ENCODE results near the gene HAP1.
"Not testable (repeated sequence)": the region's sequence is repeated elsewhere in the genome, so short reads cannot be mapped to it uniquely, and the experiment has no call there.

The HAP1 gene

DNA sequence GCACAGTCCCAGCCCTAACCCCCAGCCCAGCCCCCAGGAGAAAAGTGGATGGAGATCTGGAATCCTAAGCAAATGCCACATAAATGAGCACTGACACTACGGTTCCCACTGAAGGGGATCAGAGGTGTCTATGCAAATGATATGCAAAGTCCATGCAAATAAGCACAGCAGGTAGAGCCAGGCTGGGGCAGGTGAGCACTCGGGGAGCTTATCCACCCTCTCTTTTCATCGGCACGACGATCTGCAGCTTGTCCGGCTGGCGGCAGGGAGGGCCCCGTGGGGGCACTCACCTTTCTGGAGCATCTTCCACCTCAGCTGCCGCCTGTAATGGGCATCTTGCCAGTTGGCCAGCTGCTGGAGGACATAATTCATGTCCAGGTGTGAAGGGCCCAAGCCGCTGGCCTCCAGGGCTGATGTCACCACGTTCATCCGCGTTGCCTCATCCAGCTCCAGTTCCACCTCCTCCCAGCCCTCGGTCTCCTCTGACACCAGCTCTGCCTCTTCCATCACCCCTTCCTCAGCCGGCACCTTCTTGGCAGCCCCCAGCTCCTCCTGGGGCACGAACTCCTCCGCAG is 9.9 kb downstream of the HAP1 start:
- DNase-seq, result no peak

DNA sequence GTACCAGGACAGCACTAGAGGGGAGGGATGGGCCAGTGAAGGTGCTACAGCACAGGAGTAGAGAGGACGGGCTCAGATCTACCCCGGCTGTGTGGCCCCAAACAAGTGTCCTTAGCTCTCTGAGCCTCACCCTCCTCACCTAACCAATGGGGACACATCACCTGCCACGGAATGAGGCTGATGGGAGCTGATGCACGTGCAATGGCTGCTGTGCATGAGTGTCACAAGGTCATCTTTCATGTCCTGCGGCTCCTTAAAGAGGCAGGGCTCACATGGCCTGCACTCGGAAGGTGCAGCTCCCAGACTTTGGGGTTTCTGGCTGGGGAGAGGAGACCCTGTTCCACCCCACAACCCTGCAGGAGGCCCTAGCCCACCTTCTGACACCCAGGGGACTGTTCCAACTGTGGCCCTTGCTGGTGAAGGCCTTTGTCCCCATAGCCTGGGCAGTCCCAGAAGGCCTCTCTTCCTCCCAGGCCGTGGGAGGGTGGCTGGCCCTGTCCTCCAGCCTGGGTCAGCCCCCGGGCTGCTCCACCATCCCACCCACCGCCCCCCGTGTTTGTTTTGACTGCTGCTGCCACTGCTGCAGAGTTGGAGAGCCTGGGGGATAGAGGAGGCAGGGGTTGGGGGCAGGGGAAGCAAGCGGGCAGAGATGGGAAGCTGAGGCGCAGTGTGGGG is 10.5 kb downstream of the HAP1 start:
- DNase-seq, result no peak

DNA sequence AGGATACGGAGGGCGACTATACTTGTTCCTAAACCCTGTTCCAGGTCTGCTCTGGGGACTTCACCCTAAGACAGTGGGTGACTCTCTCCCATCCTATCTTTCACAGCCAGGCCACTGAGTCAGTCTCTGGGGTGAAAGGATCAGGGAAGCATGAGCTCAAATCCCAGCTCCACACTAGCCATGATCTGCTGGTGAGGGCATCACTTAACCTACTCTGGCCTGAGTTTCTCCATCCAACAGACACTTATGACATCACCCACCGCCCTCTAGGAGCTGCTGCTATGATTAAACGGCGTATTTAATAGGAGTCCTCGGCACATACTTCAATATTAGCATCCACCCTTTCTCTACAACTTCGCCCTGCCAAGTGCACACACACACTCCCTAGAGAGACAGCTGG is 12.2 kb downstream of the HAP1 start:
- DNase-seq, result no peak

DNA sequence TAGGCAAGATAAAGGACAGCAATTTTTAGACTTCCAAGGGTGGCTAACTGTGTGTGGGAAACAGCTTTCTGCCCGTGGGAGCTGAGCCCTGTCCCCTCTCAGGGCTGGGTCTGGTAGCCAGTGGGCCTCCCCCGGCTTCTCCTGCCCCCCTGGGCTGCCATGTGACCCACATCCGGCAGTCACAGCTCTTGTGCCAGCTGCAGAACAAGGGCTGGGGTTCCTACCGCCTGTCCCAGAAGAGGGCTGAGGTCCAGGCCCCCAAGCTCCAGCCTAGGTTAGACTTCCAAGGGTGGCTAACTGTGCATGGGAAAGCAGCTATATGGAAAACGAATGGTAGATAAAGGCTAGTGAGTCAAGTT is 16.2 kb downstream of the HAP1 start:
- no peak for DNase-seq

DNA sequence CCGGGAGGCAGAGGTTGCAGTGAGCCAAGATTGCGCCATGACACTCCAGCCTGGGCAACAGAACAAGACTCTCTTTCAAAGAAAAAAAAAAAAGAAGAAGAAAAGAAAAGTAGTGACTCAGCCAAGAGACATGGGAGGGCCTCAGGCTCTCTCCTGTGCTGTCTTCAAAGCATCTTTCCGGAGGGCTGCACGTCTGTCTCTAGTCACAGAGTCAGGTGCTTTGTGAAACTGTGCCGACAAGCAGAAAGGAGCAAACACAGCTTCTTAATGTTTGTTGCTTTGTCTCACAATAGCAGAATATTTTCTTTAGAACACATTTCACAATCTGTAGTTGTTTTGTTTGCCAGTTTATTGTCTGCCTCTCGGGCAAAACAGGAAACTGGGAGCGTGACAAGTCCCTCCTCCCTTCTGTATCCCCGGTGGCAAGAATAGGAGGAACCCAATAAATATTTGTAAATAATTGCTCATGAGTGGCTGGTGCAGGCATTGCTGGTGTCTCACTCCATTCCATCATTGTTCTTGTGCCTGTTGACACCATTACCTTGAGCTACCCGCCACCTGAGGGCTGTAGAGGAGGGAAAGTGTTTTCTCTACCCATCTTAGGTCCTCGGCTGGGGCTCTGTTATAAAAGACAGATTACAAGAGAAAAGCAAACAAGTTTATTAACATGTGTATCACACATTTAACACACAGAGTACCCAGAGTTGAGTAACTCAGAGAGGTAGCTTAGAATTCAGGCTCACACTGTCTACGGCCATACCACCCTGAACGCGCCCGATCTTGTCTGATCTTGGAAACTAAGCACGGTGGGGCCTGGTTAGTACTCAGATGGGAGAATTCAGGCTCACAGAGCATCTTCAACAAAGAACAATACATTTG is 16.8 kb downstream of the HAP1 start:
- no peak for DNase-seq

DNA sequence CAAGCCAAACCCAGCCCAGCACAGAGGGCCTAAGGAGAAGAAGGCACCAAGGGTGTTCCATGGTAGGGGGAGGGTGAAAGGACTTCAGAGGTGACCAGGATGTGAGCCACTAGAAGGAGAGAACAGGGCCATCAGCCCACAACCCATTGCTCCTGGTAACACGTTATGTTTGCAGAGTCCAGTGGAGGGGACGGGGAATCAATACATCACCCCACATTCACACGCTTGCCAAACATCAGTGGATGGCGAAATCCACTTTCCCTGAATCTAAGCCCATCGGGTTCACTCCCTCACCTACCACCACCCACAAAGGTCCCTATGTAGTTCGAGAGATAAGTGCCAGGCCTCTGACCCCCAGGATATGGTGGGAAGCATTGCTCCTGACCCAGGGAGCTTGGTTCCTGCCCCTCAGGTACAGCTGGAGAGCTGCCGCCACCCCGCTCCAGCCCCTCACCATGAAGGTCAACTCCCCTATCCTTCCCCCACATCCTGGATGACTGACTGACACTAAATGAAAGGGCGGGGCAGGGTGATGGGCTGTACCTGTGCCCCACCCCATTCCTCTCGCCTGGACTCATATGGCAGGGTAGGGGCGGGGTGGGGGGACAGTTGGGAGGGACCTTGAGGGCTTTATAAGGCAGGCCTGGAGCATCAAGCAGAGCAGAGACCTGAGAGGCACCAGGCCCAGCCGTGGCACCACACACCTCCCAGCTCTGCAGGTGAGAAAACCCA is 22.6 kb downstream of the HAP1 start, which contains the start of gene GAST:
Gene GAST (plus strand): TSS at position 663 of the 732 bp plus-strand sequence. CDS start 3,106 bp downstream, outside the sequence.
- DNase-seq, result no peak

DNA sequence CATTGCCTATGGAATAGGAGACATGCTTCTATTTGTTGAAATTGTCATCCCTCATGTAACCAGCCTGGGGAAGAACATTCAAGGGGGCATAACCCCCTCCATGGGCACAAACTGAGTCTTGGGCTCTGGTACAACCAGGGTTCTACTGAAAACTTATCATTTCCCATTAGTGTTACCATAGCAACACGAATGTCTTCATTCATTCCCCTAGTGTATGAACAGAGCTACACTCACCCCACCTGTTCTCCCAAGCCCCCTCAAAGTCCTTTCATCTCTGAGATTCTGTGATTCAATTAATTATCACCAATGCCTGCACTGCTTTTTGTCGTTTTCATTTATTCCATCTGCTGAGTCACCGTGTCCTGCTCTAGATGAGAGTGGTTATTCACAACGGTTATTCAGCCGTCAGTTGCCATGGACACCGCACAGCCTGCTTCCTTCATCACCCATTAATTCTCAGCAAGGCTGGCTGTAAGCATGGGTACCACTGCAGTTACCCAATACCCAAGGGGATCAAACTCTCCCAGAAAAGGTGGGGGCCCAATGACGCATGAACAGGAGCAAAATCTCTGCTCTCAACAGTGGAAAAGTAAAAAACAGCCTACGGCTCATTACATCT is 23.9 kb downstream of the HAP1 start:
- peak; percentile 53 for DNase-seq

DNA sequence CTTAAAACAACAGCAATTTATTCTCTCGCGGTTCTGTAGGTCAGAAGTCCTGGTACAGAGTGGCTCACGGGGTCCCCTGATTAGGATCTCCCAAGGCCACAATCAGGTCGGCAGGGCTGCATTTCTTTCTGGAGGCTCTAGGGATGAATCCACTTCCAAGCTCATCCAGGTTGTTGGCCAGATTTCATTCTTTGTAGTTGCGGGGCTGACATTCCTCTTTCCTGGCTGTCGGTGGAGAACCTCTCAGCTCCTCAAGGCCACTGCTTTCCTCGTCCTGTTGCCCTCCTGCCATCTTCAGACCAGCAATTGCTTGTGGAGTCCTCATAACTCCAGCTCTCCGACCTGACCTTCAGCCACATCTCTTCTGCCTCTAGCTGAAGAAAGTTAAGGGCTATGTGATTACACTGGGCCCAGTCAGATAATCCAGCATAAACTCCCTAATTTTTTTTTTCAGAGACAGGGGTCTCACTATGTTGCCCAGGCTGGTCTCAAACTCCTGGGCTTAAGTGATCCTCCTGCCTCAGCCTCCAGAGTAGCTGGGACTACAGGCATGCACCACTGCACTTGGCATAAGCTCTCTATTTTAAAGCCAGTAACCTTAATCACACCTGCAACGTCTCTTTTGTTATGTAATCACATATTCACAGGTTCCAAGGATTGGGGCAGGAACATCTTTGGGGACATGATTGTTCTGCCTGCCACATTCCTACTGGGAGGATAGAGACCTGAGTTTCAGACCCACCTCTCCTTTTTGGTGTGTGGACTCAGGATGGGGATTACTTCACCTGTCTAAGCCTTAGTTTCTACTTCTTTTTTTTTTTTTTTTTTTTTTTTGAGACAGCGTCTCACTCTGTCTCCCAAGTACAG is 26.4 kb downstream of the HAP1 start:
- DNase-seq, result no peak

DNA sequence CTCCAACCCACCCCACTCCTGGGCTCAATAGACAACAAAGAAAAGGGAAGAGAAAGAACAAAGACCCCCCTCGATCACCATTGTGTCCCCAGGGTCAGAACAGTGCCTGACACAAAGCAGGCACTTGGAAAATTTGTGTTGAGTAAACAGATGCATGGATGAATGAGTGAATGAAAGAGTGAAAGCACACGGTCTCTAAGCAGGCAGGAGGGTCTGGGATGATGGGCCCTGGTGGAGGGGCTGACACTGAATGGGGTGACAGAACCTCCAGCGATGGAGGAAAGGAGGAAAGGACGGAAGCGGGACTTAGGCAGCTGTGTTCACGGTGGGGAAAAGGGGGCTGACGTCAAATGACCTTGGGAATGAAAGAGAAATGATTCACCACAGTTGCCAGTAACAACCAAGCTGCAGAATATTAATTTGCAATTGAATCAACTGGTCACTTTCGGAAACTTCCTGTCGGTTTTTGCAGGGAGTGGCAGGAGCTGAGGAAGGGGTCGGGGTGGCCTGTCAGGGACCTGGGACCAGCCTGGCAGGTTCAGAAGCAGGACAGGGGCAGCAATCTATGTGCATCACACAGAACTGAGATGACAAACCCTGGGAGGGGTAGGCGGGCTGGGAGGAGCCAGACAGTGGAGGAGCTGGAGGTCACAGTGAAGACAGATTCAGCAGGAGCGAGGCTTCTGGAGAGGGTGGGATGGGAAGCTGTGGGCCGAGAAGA is 29.0 kb downstream of the HAP1 start:
- no peak for DNase-seq

DNA sequence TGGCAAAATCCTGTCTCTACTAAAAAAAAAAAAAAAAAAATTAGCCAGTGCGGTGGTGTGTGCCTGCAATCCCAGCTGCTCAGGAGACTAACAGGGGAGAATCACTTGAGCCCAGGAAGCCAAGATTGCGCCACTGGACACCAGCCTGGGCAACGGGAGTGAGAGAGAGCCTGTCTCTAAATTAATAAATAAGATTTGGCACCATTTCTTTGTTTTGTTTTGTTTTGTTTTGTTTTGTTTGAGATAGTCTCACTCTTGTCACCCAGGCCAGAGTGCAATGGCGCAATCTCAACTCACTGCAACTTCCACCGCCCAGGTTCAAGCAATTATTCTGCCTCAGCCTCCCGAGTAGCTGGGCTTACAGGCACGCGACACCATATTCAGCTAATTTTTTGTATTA is 31.7 kb downstream of the HAP1 start:
- DNase-seq, result no peak

DNA sequence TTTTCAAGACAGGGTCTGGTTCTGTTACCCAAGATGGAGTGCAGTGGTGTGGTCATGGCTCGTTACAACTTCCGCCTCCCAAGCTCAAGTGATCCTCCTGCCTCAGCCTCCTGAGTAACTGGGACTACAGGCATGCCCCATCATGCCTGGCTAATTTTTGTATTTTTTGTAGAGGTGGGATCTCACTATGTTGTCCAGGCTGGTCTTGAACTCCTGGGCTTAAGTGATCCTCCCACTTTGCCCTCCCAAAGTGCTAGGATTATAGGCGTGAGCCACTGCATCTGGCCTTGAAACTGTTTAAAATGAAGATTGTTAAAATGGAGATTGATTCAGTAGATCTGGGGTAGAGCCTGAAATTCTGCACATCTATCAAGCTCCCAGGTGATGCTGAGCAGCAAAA is 33.6 kb downstream of the HAP1 start:
- not testable (repeated sequence) for DNase-seq

DNA sequence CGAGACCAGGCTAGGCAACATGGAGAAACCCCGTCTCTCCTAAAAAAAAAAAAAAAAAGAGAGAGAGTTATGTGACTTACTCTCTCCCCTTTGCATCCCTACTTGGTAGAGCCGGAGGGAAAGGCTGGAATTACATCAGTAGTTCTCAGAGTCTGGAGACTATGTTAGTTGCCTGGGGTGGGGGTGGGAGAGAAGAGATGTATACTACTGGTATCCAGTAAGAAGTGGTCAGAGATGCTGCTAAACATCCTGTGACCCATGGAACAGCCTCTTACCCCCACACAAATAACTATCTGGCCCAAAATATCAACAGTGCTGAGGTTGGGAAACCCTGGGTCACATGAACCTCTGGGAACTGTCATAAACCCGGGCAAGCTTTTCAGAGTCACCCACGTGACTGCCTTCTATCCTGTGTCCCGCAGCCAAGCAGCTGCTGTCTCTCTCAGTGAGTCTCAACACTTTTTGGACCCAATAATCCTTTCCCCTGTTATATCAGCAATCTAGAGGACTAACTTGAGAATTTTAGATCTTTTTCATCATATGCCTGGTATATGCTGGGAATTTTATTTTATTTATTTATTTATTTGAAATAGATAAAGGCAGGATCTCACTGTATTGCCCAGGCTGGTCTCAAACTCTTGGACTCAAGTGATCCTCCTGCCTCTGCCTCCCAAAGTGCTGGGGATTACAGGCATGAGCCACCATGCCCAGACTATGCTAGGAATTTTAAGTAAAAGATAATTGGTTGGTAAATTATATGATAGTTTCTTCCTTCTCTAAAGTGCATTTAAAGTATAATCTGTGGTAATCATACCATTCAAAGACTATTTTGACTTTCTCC is 37.1 kb downstream of the HAP1 start:
- no peak for DNase-seq

DNA sequence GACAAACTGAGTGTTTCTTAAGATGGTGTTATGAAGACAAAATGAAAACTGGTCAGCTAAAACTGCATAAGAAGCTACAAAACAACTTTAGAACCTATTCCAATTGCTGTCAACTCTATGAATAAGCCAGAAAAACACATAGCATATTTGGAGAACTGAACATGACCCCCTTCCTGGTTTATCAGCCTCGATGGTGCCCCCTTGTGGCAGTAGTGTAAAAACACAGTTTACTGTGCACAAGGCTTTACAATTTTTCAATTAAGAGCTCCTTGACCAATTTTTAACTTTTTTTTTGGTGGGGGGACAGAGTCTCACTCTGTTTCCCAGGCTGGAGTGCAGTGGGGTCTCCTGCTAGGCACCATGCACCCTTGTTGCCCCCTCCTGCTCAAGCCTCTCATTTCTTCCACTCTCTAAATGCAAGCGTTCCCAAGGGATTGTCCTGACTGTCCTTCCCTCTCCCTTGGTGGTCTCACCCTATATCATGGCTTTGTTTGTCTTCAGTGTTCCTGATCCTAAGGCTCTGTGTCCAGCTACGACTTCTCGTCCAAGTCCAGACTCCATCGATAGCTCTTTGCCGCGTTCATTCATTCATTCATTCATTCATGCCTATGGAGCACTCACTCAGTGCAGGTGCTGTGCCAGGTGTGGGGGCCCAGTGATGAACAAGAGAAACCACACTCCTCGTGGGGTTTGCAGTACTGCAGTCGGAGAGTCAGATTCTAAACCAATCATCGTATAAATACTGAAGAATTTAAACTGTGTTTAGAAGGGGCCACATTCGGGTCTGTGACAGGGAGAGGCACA is 38.3 kb downstream of the HAP1 start:
- peak; percentile 84 for DNase-seq

DNA sequence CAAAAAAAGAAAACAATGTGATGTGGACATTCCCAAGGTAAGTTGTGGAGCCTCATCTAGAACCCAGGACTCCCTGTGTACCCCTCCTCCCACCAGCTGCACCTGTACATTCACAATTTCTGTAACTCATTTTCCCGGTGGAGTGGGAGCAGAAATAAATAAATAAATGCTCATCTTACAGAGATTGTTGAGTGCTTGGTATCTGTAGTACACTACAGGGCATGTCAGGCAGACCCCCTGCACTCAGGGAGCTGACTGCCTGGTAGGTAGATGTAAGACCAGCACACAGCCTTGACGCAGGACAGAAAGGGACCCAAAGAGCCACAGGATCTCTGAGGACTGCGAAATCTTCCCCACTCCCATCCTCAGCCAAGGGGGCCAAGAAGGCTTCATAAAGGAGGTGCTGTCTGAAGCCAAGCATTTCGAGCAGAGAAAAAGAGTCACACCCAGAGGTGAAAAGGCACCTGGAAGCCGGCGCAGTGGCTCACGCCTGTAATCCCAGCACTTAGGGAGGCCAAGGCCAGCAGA is 39.2 kb downstream of the HAP1 start:
- no peak for DNase-seq

DNA sequence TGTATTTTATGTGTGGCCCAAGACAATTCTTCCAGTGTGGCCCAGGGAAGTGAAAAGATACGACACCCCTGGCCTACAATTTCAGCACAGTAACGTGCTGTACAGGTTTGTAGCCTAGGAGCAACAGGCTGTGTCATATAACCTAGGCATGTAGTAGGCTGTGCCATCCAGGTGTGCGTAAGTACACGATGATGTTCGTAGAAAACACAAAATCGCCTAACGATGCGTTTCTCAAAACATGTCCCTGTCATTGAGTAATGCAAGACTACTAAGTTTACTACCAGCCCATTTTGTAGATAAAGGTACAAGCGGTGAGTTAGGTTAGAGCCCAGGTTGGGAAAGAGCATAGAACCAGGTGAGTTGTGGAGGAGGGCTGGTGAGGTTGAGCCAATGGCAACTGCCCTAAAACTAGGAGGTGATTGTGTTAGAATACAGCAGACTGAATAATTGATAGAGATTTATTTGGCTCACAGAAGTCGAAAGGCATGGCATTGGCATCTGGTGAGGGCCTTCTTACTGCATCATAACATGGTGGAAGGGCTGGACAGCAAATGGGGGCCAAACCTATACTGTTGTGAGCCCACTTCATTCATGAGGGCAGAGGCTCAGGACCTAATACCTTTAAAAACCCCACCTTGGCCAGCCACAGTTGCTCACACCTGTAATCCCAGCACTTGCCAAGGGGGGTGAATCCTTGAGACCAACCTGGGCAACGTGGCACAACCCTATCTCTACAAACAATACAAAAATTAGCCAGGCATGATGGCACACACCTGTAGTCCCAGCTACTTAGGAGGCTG is 41.5 kb downstream of the HAP1 start:
- DNase-seq, result peak; percentile 40

DNA sequence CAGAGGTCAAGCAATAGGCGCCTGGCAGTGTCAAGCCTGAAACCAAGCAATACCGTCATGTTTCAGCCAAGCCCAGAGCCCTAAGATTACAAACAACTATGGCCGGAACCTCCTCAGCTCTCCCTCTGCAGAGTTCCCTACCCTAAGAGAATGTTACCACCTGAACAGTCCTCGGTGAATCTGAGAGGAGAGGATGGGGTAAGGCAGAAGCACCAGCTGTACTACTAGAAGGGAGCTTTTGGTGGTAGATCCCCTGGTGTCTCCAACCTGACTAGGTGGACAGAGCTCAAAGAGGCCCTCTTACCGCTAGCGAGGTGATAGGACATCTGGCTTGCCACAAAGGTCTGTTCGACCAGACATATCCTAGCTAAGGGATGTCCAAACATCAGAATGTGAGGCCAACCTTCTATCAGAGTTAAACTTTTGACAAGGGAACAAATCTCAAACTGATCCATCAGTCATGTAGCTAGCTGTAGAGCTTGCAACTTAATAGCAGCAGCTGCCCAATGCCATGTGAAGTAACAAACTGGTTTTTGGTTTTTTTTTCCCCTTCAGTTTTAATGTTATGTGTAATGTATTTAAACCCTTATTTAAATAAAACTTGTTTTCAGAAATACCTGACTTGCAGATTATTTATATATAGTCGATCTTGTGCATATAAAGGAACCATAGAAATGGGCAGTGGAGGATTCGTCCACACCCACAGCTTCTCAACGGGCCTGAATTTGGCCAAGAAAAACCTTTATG is 43.2 kb downstream of the HAP1 start:
- peak; percentile 11 for DNase-seq

DNA sequence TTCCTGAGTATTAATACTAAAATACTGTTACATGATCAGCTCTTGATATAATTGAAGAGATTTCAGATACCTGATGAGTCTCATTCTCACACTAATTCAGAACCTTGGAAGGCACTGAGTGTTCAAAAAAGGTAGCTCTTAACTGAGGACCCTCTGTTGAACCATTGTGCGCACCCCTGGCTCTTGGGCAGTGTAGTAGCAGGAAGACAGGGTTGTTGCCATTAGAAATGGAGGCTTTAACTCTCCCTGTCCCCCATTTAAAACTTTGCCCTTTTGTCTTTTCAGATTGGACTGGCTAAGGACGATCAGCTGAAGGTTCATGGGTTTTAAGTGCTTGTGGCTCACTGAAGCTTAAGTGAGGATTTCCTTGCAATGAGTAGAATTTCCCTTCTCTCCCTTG is 43.9 kb downstream of the HAP1 start:
- DNase-seq, result no peak

All from stimulated activated CD4-positive, alpha-beta T cell treated with anti-CD3 and anti-CD28 coated beads, Interleukin-15, amount 100 ng/mL, for 24 hours (primary cell).